HG03139 (cell line): ENCODE data around the gene GPNMB.

Experiments used
- ATAC-seq: cut with Tn5 transposase; IDR thresholded peaks from one replicate; pipeline ENCODE4 v1.9.1; 2021; ENCODE audit not compliant: unreplicated experiment

Gene GPNMB

DNA sequence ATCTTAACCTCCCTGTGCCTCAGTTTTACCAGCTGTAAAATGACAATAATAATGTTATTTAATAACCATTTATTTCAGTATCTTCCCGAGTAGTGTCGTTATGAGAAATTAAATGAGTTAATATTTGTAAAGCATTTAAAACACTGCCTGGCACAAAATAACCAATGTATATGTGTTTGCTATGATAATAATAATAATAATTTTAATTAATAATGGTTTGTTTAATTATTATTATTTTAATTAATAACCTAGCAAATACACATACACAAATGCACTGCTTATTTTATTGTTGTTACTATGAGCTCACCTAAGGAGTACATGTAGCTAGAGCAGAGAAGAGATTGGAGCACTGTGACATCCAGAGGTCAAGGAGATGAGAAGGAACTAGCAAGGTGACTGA lies 18.2 kb upstream of the GPNMB start:
- ATAC-seq, result no peak

DNA sequence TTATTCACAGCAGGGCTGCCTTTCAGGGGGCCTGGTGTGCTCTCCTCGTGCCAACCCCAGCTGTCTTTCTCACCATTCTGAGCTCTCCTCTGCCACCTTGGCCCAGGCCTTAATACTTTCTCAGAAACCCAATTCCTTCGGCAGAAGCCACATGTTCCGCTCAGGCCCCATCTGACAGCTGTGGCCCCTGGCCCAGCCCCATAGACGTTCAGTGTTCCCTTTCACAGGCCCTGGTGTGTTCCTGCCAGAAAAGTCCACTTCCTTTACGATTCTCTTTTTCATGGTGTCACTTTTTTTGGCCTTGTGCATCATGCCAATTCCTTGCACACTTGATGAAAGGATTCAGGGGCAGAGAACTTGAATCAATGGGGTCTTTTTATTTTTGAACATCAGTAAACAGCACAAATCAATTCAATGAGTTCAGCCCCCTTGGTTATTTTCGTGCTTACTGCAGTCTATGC lies 15.9 kb upstream of the GPNMB start:
- no peak for ATAC-seq

- no peak for ATAC-seq
Measured at GRCh38 chr7:23232966-23233365, 13.6 kb upstream of the GPNMB start.

- no peak for ATAC-seq
Measured at GRCh38 chr7:23234569-23235296, 11.8 kb upstream of the GPNMB start.

GRCh38 chr7:23235813-23236221 lies 10.8 kb upstream of the GPNMB start:
- ATAC-seq, result no peak

GRCh38 chr7:23237000-23237399 lies 9.6 kb upstream of the GPNMB start:
- no peak for ATAC-seq

DNA sequence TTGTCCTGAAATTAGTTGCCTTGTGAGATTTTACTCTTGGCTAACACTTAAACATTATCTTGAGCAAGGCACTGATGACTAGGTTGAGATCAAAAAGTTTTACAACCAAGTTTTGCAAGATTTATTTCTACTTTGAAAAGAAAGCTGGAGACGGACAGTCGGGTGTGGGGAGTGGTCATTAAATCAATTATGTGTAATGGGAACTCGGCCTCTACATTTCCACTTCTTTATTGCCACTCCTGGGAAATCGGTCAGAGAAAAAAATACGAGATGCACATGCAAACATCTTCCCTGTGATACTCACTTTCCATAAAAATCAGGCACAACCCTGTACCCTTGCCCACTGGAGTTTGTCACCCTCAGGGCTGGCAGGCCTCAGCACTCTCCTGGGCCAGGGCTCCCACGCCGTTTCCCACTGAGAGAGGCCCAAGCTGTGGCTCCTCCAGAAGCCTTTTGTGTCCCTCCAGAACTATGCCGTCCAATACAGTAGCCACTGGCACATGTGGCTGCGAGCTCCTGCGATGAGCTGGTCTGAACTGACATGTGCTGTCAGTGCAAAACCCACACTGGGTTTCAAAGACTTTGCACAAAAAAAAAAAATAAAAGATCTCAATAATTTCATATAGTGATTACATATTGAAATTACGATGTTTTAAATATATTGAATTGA lies 7.5 kb upstream of the GPNMB start:
- no peak for ATAC-seq

GRCh38 chr7:23239698-23240097 lies 6.9 kb upstream of the GPNMB start:
- ATAC-seq, result no peak

DNA sequence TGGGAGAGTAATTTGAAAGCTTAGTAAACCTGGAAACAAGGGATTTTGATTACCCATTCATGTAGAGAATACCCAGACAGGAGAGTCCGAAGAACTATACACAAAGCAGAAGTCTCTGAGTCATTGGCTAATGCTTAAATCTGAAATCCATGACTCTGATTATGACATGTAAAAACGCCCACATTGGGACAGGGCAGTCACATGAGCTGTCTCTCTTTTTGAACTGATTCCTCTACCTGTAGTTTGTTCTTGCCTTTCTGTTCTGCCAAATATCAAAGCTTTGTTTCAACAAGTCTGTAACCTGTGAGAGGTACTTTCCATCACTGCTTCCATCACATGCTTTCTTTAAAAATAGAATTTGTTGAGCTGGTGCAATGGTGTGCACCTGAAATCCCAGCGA lies 4.3 kb upstream of the GPNMB start:
- no peak for ATAC-seq

DNA sequence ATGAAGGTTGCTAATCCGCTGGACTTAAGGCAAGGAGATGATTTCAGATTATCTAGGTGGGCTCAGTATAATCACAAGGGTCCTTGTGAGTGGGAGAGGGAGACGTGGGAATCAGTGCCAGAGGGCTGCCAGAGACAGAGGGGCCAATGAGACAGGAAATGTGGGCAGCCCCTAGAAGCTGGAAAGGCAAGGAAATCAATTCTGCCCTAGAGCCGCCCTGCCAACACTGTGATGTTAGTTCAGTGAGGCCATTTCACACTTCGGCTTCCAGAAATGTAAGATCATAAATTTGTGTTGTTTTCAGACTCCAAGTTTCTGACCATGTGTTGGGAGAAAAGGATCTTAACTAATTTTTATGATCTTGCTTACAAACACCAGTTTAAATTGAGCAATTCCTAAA lies 3.6 kb upstream of the GPNMB start:
- no peak for ATAC-seq

GRCh38 chr7:23247046-23247602 lies 549 bp downstream of the GPNMB start:
- no peak for ATAC-seq

GRCh38 chr7:23247603-23248335 lies 1.2 kb downstream of the GPNMB start:
- ATAC-seq, result no peak

DNA sequence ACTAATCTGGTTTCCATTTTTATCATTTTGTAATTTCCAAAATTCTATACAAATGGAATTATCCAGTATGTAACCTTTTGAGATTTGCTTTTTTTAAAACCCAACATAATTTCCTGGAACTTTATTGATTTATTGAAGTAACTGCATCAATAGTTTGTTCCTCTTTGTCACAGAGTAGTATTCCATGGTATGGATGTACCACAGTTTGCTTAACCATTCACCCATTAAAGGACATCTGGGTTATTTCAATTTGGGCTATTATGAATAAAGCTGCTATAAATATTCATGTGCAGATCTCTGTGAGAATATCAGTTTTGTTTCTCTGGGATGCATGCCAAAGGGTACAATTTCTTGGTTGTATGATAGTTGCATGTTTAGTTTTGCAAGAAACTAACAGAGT lies 2.9 kb downstream of the GPNMB start:
- no peak for ATAC-seq

DNA sequence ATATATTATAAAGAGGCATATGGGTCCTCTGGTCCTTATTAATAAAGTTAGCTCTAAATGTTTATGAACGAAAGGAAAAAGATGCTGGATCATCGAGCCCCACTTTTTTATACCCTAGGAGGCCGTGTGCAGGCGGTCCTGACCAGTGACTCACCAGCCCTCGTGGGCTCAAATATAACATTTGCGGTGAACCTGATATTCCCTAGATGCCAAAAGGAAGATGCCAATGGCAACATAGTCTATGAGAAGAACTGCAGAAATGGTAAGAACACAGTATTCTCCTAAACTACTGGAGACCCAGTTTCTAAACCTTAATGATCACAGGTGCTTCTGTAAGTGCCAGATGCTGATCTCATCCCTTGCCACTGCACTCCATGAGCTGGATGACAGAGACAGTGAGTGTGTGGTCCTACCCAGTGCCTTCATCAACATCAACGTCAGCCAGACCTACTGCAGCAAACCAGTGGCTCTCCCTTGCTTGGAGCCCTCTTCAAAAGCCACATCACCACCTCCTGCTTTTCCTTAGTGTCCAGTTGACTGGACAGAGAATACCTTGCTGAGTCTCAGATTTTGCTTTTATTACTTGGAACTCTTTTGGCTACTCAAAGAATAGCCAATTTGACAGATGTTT lies 7.6 kb downstream of the GPNMB start:
- ATAC-seq, result no peak

- no peak for ATAC-seq
Measured at GRCh38 chr7:23256731-23257130, 10.2 kb downstream of the GPNMB start.

- no peak for ATAC-seq
Measured at GRCh38 chr7:23260371-23260770, 13.8 kb downstream of the GPNMB start.

DNA sequence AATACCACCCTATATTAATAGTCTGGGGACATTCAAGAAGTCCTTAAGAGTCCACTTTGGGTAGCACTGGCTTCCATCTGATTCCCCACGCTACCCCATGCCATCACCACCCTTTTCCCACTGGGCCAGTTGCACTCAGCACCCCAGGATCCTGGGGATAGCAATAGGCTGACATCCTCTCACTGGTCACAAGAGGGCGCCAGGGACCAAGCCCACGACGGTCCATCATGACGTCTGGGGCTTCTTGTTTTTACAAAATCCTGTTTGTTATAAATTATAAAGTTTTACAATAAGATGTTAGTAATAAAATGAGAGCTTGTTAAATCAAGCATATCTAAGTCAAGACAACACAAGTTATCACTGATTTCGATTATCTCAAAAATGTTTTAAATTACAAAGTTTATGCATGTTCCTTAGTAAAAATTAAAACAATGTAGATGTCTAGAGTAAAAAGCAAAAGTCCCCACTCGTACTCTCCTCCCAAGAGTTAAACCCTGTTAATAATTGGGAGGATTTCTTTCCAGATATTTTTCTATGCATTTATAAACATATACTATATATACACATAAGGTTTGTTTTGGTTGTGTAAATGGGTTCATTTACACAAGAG lies 15.4 kb downstream of the GPNMB start:
- ATAC-seq, result peak; percentile 91

DNA sequence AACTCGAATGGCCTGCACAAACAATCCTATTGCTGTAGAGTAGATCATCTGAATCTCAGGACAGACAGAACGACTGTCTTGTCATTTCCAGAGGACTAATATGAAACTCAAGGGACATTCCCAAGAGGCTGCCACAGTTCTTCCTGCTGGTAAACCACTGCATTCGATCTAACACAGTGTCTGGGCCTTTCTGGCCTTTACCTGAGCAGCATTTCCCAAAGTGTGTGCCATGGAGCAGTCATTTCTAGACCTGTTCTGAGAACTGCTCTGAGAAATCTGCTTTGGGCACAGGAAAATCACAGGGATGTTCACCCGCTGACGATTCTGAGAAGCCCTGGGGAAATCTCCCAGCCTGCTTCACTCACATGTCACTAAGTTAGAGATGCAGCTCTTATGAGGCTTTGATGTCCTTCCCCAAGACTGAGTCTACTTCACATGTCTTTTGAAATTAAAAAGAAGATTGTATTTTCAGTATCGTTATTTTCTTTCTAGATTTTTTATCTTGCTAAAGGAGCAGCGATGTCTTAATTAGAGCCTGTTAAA lies 18.4 kb downstream of the GPNMB start:
- ATAC-seq, result no peak

DNA sequence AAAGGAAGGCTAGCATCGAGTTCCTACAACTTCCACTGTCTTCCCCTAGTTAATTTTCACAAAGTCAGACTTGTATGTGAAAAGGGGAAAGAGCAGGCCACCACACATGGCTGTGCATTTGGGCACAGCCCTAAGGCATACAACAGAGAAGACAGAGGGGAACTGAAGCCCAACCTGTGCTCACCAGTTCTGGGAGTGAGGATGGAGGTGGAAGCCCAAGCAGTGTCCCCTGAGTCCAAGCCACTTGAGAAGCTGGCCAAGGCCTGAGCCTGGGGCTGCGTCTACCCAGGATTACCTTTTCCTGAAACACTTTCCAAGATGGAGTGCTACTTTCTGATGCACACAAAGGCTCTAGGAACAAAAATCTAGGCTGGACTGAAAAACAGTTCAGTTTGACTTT lies 20.3 kb downstream of the GPNMB start:
- no peak for ATAC-seq

- ATAC-seq, result no peak
Measured at GRCh38 chr7:23267357-23267756, 20.8 kb downstream of the GPNMB start.

DNA sequence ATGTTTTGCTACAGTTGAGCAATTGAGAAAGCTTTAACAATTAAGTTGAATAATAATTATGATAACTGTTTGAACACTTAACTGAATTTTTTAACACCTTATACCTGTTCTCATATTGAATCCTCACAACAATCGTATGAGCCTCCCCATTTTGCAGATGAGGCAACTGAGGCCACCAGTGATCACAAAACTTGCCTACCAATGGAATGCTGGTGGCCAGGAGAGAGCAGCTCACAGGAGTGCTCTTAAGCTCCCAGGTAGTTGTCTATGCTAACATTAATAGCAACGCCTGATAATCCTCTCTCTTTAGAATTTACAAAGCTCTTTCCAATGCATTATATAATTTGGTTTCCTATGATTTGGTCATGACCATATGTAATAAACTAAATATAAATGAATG lies 21.6 kb downstream of the GPNMB start:
- ATAC-seq, result no peak
